Measurements from ENCODE around the gene AKT3.
"Not testable (repeated sequence)": the region's sequence is repeated elsewhere in the genome, so short reads cannot be mapped to it uniquely, and the experiment has no call there.

The AKT3 gene

GRCh38 chr1:243841507-243841906 lies 8.5 kb downstream of the AKT3 start:
- DNase-seq: peak; percentile 26

GRCh38 chr1:243837907-243838535 lies 12.0 kb downstream of the AKT3 start:
- DNase-seq: no peak

- DNase-seq: no peak
Measured at GRCh38 chr1:243834130-243834529, 15.9 kb downstream of the AKT3 start.

GRCh38 chr1:243831463-243831862 lies 18.6 kb downstream of the AKT3 start:
- no peak for DNase-seq

GRCh38 chr1:243827206-243827605 lies 22.8 kb downstream of the AKT3 start:
- no peak for DNase-seq

GRCh38 chr1:243824907-243825306 lies 25.1 kb downstream of the AKT3 start:
- DNase-seq: not testable (repeated sequence)

- DNase-seq: no peak
Measured at GRCh38 chr1:243821177-243821680, 28.8 kb downstream of the AKT3 start.

GRCh38 chr1:243819438-243819839 lies 30.6 kb downstream of the AKT3 start:
- DNase-seq: no peak

- no peak for DNase-seq
Measured at GRCh38 chr1:243818978-243819377, 31.1 kb downstream of the AKT3 start.

GRCh38 chr1:243814718-243815117 lies 35.3 kb downstream of the AKT3 start:
- no peak for DNase-seq

- DNase-seq: not testable (repeated sequence)
Measured at GRCh38 chr1:243807346-243807745, 42.7 kb downstream of the AKT3 start.

- no peak for DNase-seq
Measured at GRCh38 chr1:243806310-243806709, 43.7 kb downstream of the AKT3 start.

GRCh38 chr1:243802736-243803135 lies 47.3 kb downstream of the AKT3 start:
- no peak for DNase-seq

- no peak for DNase-seq
Measured at GRCh38 chr1:243801378-243801777, 48.7 kb downstream of the AKT3 start.

GRCh38 chr1:243799908-243800307 lies 50.1 kb downstream of the AKT3 start:
- peak; percentile 7 for DNase-seq

- peak; percentile 91 for DNase-seq
Measured at GRCh38 chr1:243798726-243799125, 51.3 kb downstream of the AKT3 start.

- no peak for DNase-seq
Measured at GRCh38 chr1:243796016-243796415, 54.0 kb downstream of the AKT3 start.

- DNase-seq: no peak
Measured at GRCh38 chr1:243793298-243793697, 56.7 kb downstream of the AKT3 start.

- no peak for DNase-seq
Measured at GRCh38 chr1:243792891-243793290, 57.2 kb downstream of the AKT3 start.

- DNase-seq: no peak
Measured at GRCh38 chr1:243792401-243792800, 57.6 kb downstream of the AKT3 start.

- no peak for DNase-seq
Measured at GRCh38 chr1:243791586-243792267, 58.3 kb downstream of the AKT3 start.

- DNase-seq: no peak
Measured at GRCh38 chr1:243790404-243790803, 59.6 kb downstream of the AKT3 start.

- no peak for DNase-seq
Measured at GRCh38 chr1:243786531-243786930, 63.5 kb downstream of the AKT3 start.

- no peak for DNase-seq
Measured at GRCh38 chr1:243784506-243784905, 65.5 kb downstream of the AKT3 start.

- DNase-seq: no peak
Measured at GRCh38 chr1:243783714-243784113, 66.3 kb downstream of the AKT3 start.

Data from fibroblast of skin of right quadriceps (primary cell).